ENCODE measurements around the gene C19orf73. TPM values are rescaled to one million over a fixed set of nuclear protein-coding genes. Genes with fewer than 3 reads are reported as not detected.

C19orf73 gene
- total and polyA plus RNA-seq, 2 experiments from 2014 or later, result 8.1 to 9.1 TPM

DNA sequence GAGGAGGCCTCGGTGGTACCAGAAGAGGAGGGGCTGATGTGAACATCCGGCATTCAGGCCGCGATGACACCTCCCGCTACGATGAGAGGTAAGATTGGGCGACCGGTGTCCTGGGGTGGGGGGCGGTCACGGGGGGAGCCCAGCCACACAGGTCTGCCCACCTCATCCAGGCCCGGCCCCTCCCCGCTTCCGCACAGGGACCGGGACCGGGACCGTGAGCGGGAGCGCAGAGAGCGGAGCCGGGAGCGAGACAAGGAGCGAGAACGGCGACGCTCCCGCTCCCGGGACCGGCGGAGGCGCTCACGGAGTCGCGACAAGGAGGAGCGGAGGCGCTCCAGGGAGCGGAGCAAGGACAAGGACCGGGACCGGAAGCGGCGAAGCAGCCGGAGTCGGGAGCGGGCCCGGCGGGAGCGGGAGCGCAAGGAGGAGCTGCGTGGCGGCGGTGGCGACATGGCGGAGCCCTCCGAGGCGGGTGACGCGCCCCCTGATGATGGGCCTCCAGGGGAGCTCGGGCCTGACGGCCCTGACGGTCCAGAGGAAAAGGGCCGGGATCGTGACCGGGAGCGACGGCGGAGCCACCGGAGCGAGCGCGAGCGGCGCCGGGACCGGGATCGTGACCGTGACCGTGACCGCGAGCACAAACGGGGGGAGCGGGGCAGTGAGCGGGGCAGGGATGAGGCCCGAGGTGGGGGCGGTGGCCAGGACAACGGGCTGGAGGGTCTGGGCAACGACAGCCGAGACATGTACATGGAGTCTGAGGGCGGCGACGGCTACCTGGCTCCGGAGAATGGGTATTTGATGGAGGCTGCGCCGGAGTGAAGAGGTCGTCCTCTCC lies 11.1 kb downstream of the C19orf73 start:
- H3K4me3 Mint-ChIP-seq, result no peak overlapping the region; the same call in 2 of the 3 replicates
- peaks cover 59% of the 10 kb centered on the region for H3K36me3 Mint-ChIP-seq (ENCODE audit: low read depth)
- ATAC-seq (no peak), DNase-seq (ENCODE audit: low spot score) (no peak)
- Histone ChIP-seq H3K4me1 (ENCODE audit: insufficient read depth) (no peaks in the 10 kb centered on the region; the same call in 1 of the 2 replicates), H3K9me2 (ENCODE audit: insufficient read depth) (no peaks in the 10 kb centered on the region), H3K27me3 (ENCODE audit: insufficient read depth) (no peaks in the 10 kb centered on the region), H4K20me1 (replicated peaks; ENCODE audit: insufficient read depth) (peaks cover 30% of the 10 kb centered on the region; the same call in 1 of the 2 replicates), H3K4me2 (no peak overlapping the region), H3K27ac (ENCODE audit: low read depth) (no peak overlapping the region; the same call in 1 of the 2 replicates), H2AFZ (no peak overlapping the region), H3K4me3 (no peak overlapping the region), H3K36me3 (ENCODE audit: insufficient read depth) (0 out of 2 replicates have a peak, but pooled peaks cover 10% of the 10 kb centered on the region), H3F3A (replicated peaks; ENCODE audit: low read depth) (peaks cover 39% of the 10 kb centered on the region), H3K79me2 (replicated peaks; ENCODE audit: insufficient read depth) (no peaks in the 10 kb centered on the region)
- H3K4me1 Mint-ChIP-seq, result peaks cover 18% of the 10 kb centered on the region
- H3K27me3 Mint-ChIP-seq (ENCODE audit: insufficient read depth, low read depth, poor library complexity), result peaks cover 20% of the 10 kb centered on the region
- TF ChIP-seq CREB1 (CRISPR knock-in tag; IDR thresholded peaks at IDR 0.05; ENCODE audit: low read depth), result no peak
- no peak for TF ChIP-seq EZH2 (IDR thresholded peaks at IDR 0.05; ENCODE audit: low read depth, unreplicated experiment)
- no peak for TF ChIP-seq NANOG (IDR thresholded peaks at IDR 0.05; ENCODE audit: borderline replicate concordance)
- TF ChIP-seq, protein P1, sequence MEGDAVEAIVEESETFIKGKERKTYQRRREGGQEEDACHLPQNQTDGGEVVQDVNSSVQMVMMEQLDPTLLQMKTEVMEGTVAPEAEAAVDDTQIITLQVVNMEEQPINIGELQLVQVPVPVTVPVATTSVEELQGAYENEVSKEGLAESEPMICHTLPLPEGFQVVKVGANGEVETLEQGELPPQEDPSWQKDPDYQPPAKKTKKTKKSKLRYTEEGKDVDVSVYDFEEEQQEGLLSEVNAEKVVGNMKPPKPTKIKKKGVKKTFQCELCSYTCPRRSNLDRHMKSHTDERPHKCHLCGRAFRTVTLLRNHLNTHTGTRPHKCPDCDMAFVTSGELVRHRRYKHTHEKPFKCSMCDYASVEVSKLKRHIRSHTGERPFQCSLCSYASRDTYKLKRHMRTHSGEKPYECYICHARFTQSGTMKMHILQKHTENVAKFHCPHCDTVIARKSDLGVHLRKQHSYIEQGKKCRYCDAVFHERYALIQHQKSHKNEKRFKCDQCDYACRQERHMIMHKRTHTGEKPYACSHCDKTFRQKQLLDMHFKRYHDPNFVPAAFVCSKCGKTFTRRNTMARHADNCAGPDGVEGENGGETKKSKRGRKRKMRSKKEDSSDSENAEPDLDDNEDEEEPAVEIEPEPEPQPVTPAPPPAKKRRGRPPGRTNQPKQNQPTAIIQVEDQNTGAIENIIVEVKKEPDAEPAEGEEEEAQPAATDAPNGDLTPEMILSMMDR (conservative IDR thresholded peaks at IDR 0.05; ENCODE audit: low read depth in 2 of 2), result no peak
- peak overlapping the region; percentile 90; the same call in 1 of the 2 replicates for H3K27ac Mint-ChIP-seq
- H3K9me3 Mint-ChIP-seq, result no peaks in the 10 kb centered on the region; the same call in 1 of the 3 replicates

DNA sequence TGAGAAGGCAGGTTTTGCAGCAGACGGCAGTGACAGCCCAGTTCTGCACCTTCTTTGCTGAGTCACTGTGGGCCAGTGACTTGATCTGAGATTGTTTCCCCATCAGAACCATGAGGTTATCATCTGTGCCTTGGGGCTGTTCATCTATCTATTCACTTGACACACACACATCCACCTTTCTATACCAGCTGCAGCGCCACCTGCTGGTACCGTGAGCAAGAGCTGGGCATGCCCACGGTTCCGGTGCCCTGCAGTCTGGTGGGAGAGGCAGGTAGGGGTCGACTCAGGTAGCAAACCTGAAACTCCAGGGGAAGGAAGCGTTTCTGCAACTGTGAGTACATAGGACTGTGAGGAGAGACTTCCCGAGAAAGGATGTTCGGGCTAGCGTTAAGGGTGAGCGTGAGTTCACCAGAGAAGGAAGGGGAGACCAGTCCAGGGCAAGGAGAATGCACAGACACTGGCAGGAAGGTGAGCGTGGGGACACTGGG lies 12.3 kb downstream of the C19orf73 start:
- H3K4me1 ChIP-seq (ENCODE audit: insufficient read depth), result no peaks in the 10 kb centered on the region; the same call in 1 of the 2 replicates
- Mint-ChIP-seq H3K27ac (peak overlapping the region; percentile 90), H3K4me1 (peaks cover 18% of the 10 kb centered on the region), H3K27me3 (ENCODE audit: insufficient read depth, low read depth, poor library complexity) (peaks cover 20% of the 10 kb centered on the region), H3K36me3 (ENCODE audit: low read depth) (peaks cover 69% of the 10 kb centered on the region), H3K4me3 (peak overlapping the region; percentile 11; the same call in 1 of the 3 replicates), H3K9me3 (no peaks in the 10 kb centered on the region; the same call in 1 of the 3 replicates)
- H3K27ac ChIP-seq (ENCODE audit: low read depth), result peak overlapping the region; percentile 32; the same call in 1 of the 2 replicates
- H3K4me2 ChIP-seq, result no peak overlapping the region
- DNase-seq (ENCODE audit: low spot score) (peak; percentile 81), ATAC-seq (peak; percentile 81)
- no peak overlapping the region for H3K4me3 ChIP-seq
- no peaks in the 10 kb centered on the region for H3K27me3 ChIP-seq (ENCODE audit: insufficient read depth)
- H3F3A ChIP-seq (replicated peaks; ENCODE audit: low read depth), result peaks cover 39% of the 10 kb centered on the region
- H3K79me2 ChIP-seq (replicated peaks; ENCODE audit: insufficient read depth), result no peaks in the 10 kb centered on the region
- H4K20me1 ChIP-seq (replicated peaks; ENCODE audit: insufficient read depth), result peaks cover 30% of the 10 kb centered on the region; the same call in 1 of the 2 replicates
- no peak for TF ChIP-seq ZNF331 (CRISPR knock-in tag; IDR thresholded peaks at IDR 0.05; ENCODE audit: low read depth)
- TF ChIP-seq, protein P1 (conservative IDR thresholded peaks at IDR 0.05; ENCODE audit: low read depth in 2 of 2), result peak; percentile 90 to 92
- 0 out of 2 replicates have a peak, but pooled peaks cover 10% of the 10 kb centered on the region for H3K36me3 ChIP-seq (ENCODE audit: insufficient read depth)
- H3K9me2 ChIP-seq (ENCODE audit: insufficient read depth), result no peaks in the 10 kb centered on the region
- no peak overlapping the region for H2AFZ ChIP-seq

All from GM23338 (cell line).